GM12801 (cell line): ENCODE measurements around the gene NEURL2.

Experiments used
- TF ChIP-seq, protein P1 (sequence below): IDR thresholded peaks from one replicate; pipeline ENCODE4 v1.5.1; 2011; ENCODE audit warnings: control low read depth; ENCODE audit not compliant: insufficient read length; ENCODE audit errors: extremely low read depth

The NEURL2 gene

DNA sequence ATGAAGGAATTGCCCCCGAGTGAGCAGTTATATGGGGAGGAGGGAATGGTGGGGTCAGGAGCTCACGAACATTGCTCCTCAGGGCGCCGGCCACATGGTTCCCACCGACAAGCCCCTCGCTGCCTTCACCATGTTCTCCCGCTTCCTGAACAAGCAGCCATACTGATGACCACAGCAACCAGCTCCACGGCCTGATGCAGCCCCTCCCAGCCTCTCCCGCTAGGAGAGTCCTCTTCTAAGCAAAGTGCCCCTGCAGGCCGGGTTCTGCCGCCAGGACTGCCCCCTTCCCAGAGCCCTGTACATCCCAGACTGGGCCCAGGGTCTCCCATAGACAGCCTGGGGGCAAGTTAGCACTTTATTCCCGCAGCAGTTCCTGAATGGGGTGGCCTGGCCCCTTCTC is 7.3 kb upstream of the NEURL2 start:
- TF ChIP-seq, protein P1, sequence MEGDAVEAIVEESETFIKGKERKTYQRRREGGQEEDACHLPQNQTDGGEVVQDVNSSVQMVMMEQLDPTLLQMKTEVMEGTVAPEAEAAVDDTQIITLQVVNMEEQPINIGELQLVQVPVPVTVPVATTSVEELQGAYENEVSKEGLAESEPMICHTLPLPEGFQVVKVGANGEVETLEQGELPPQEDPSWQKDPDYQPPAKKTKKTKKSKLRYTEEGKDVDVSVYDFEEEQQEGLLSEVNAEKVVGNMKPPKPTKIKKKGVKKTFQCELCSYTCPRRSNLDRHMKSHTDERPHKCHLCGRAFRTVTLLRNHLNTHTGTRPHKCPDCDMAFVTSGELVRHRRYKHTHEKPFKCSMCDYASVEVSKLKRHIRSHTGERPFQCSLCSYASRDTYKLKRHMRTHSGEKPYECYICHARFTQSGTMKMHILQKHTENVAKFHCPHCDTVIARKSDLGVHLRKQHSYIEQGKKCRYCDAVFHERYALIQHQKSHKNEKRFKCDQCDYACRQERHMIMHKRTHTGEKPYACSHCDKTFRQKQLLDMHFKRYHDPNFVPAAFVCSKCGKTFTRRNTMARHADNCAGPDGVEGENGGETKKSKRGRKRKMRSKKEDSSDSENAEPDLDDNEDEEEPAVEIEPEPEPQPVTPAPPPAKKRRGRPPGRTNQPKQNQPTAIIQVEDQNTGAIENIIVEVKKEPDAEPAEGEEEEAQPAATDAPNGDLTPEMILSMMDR: no peak

DNA sequence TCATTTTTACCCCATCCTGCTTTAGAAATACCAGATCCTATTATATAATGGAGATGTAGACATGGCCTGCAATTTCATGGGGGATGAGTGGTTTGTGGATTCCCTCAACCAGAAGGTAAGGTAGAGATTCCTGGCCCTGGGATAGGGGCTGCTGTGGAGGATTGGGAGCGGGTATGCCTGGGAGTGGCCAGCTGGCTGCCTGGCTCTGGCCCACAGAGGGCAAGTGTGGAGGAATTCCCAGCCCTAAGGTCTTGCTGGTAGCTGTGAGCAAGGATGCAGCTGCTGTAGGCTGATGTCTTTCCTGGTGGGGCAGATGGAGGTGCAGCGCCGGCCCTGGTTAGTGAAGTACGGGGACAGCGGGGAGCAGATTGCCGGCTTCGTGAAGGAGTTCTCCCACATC is 6.7 kb upstream of the NEURL2 start:
- TF ChIP-seq, protein P1: no peak

DNA sequence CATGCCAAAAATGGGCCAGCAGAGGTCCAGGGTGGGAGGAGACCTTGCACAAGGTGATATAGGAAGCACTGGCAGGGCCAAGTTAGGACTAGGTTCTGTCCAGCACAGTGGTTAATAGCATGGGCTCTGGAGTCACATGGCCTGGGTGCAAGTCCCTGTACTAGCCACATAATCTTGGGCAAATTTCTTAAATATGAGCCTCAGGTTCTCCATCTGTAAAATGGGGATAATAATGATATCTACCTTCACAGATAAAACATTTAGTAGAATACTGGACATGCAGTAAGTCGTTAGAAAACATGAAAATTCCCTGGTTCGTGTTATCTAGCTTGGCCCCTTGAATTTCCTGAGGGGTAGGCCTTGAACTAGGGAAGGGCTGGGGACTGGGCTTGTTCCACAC is 6.3 kb upstream of the NEURL2 start:
- TF ChIP-seq, protein P1: no peak

DNA sequence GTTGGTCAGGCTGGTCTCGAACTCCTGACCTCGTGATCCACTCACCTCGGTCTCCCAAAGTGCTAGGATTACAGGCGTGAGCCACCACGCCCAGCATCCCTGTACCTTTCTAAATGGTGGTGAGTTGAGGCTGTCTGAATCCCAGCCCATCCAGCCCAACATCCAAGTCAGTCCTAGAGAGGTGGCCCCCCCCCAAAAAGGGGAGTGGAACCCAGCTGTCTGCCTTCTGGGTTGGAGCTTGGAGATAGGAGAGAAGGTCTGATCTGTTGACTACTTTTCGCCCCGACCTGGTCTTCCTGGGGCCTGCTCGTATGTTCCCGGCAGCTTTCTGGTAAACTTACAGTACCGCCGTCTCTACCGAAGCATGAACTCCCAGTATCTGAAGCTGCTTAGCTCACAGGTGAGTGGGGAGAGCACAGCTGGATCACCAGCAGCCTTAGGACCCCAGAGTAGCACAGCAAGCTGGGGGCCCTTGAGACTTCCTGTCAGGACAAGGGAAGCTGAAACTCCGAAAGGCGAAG is 5.7 kb upstream of the NEURL2 start:
- TF ChIP-seq, protein P1: no peak

DNA sequence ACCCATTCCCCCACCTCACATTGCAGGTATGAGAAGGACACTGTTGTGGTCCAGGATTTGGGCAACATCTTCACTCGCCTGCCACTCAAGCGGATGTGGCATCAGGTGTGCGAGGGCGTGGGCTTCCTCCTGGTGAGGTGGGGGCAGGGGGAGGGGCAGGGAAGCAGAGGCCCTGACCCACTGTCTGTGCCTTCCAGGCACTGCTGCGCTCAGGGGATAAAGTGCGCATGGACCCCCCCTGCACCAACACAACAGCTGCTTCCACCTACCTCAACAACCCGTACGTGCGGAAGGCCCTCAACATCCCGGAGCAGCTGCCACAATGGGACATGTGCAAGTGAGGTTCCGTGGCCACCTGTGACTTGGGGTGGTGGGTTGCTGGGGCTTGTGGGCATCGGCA is 3.8 kb upstream of the NEURL2 start:
- TF ChIP-seq, protein P1: no peak

DNA sequence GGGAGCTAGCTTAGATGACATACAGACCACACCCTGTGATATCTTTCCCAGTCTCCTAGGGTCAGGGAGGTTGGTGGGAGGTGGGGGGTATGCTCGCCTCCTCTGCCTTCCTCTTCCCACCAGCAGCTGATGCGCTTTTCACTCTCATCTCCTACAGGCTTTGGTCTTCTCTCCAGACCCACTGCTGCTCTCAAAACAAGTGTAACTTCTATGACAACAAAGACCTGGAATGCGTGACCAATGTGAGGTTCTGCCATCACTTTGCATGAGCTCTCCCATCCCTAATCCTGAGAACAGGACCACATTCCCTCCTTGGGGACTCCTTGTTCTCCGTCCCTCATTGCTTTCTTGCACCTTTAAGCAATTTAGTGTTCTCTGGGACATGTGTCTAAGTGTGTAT is 2.8 kb upstream of the NEURL2 start:
- TF ChIP-seq, protein P1: no peak

DNA sequence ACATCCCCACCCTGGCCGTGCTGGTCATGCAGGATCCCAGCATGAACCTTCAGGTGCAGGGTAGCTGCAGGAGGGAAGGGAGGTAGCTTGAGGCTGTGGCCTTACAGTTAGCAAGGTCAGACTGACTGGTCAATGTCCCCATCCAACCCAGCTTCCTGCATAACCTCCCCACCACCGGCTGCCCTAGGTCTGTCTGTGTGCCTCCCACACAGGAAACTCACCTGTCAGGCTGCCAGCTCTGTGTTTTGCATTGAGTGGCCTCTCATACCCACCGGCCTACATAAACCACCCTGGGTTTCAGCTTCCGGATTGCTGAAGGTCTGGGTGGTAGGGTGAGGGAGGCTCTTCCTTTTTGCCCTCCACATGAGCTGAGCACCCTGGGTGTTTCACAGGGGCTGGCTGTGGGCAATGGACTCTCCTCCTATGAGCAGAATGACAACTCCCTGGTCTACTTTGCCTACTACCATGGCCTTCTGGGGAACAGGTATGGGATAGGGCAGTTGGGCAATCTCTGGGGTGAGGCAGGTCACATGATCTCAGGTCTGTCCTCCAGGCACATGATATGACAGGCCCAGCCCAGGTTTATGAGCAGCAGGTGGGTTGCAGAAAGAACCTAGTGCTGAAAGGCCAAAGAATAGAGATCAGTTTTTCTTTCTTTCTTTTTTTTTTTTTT is 2.0 kb upstream of the NEURL2 start:
- TF ChIP-seq, protein P1: no peak
